HepG2 (cell line): ENCODE results near the gene HSD3B7. TPM values are rescaled to one million over a fixed set of nuclear protein-coding genes. Genes with fewer than 3 reads are reported as not detected.

Experiments
- AHDC1 ChIP-seq: sonication (generic); formaldehyde crosslinking; IDR thresholded peaks from 2 replicates; pipeline ENCODE4 v1.5.1; 2020; ENCODE audit warnings: mild to moderate bottlenecking, missing genetic modification reagents, borderline replicate concordance
- FUBP1 ChIP-seq: sonication (generic); formaldehyde crosslinking; IDR thresholded peaks from 2 replicates; pipeline ENCODE4 v1.5.1; 2020; ENCODE audit warnings: missing genetic modification reagents, mild to moderate bottlenecking, borderline replicate concordance
- MLXIP ChIP-seq: sonication (generic); formaldehyde crosslinking; IDR thresholded peaks from 2 replicates; pipeline ENCODE4 v1.9.0; 2021; ENCODE audit warnings: missing genetic modification reagents, borderline replicate concordance
- NFIB ChIP-seq: sonication (generic); formaldehyde crosslinking; IDR thresholded peaks from 2 replicates; pipeline ENCODE4 v1.9.0; 2021; ENCODE audit warnings: missing genetic modification reagents, mild to moderate bottlenecking, borderline replicate concordance
- NFKBIZ ChIP-seq: IDR thresholded peaks from 2 replicates; pipeline ENCODE4 v1.6.1; 2018; ENCODE audit warnings: missing genetic modification reagents, missing compliant biosample characterization
- SNAPC5 ChIP-seq: sonication (generic); formaldehyde crosslinking; IDR thresholded peaks from 2 replicates; pipeline ENCODE4 v1.8.1; 2023; ENCODE audit warnings: mild to moderate bottlenecking, missing genetic modification reagents, borderline replicate concordance
- TP53 ChIP-seq: sonication (generic); formaldehyde crosslinking; conservative IDR thresholded peaks from 2 replicates; pipeline ENCODE4 v1.4.0; 2020; ENCODE audit warnings: missing genetic modification reagents
- XRCC5 ChIP-seq: fragments of 200-400 bp; formaldehyde crosslinking; optimal IDR thresholded peaks from 2 replicates; pipeline ENCODE3; 2017; ENCODE audit warnings: mild to moderate bottlenecking, low read length
- YEATS4 ChIP-seq: sonication (generic); formaldehyde crosslinking; IDR thresholded peaks from 2 replicates; pipeline ENCODE4 v1.4.0; 2020; ENCODE audit warnings: missing genetic modification reagents, borderline replicate concordance
- ZNF343 ChIP-seq: sonication (generic); formaldehyde crosslinking; IDR thresholded peaks from 2 replicates; pipeline ENCODE4 v1.4.0; 2020; ENCODE audit warnings: mild to moderate bottlenecking, missing genetic modification reagents
- ZNF841 ChIP-seq: sonication (generic); formaldehyde crosslinking; IDR thresholded peaks from 2 replicates; pipeline ENCODE4 v1.8.1; 2023; ENCODE audit warnings: missing genetic modification reagents, borderline replicate concordance
- polyA plus RNA-seq, 8 experiments: library from polyadenylated mRNA; depleted of rRNA in 3 of 8; stranded (reverse) in 7 of 8; unstranded in 1 of 8; fragments of >200 nt; fragmentation: Illumina TruSeq in 4 of 8; extraction: Trizol in 4 of 8; gene quantifications; 2 replicates each; pipeline versions ENCODE4 v1.2.1 to v1.2.3, GENCODE V29; 2011 to 2016; ENCODE audit warnings: low read depth in 4 of 8, missing spikeins in 1 of 8, mixed read lengths in 1 of 8; ENCODE audit not compliant: insufficient read depth in 1 of 8
- total RNA-seq, 5 experiments: library from RNA; depleted of rRNA; stranded (reverse); fragments of >200 nt; fragmentation: Illumina TruSeq; extraction: Trizol; gene quantifications; 2 replicates each; pipeline ENCODE4 v1.2.3, GENCODE V29; 2016; ENCODE audit warnings: low read depth in 1 of 5
- TF ChIP-seq, protein P1 (sequence below): sonication (generic); formaldehyde crosslinking; IDR thresholded peaks from 2 replicates; pipeline ENCODE4 v1.4.0; 2020; ENCODE audit warnings: mild to moderate bottlenecking, missing genetic modification reagents

HSD3B7 gene
- total and polyA plus RNA-seq, 2 of the 13 experiments (the other 11 are each of a cell fraction or from before 2014, with no cell fraction given), result 32.9 to 69.7 TPM

DNA sequence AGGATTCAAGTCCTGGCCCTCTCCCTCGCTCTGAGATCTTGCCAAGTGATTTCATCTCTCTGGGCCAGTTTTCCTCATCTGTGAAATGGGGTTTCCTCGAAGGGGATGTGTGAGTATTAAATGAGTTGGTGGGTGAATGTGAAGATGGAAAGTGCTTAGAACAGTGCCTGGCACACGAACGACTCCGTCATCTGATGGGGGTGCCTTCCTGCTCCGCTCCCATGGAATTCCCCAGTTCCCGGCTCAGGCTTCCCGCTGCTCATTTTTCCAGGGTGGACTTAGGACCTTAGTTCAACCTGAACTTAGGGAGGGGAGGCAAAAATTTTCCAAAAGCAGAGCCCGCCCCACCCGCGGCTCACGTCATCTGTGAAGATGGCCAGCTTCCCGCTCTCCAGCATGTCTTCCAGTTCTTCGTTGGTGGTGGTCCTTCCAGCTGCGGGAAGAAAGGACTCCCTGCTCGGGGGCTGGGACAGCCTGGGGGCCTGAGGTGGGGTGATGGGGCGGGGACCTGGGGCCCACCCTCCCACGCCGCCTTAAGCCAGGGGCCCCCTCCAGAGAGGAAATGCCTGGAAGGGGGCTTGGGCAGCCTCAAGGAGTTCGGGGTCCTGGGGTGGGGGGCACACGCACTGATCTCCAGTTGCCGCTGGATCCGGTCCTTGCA is 11.4 kb downstream of the HSD3B7 start (continued):
- TF ChIP-seq MLXIP (no peak), NFIB (no peak), ZNF841 (CRISPR knock-in tag) (no peak), FUBP1 (CRISPR knock-in tag) (no peak), SNAPC5 (CRISPR knock-in tag) (0 out of 2 replicates have a peak, but pooled peaks have one; percentile 64), ZNF343 (CRISPR knock-in tag) (peak; percentile 8; the same call in 1 of the 2 replicates), NFKBIZ (no peak), YEATS4 (CRISPR knock-in tag) (no peak; the same call in 1 of the 2 replicates), TP53 (no peak), AHDC1 (peak; percentile 56; the same call in 1 of the 2 replicates), XRCC5 (peak; percentile 76)
- TF ChIP-seq, protein P1, sequence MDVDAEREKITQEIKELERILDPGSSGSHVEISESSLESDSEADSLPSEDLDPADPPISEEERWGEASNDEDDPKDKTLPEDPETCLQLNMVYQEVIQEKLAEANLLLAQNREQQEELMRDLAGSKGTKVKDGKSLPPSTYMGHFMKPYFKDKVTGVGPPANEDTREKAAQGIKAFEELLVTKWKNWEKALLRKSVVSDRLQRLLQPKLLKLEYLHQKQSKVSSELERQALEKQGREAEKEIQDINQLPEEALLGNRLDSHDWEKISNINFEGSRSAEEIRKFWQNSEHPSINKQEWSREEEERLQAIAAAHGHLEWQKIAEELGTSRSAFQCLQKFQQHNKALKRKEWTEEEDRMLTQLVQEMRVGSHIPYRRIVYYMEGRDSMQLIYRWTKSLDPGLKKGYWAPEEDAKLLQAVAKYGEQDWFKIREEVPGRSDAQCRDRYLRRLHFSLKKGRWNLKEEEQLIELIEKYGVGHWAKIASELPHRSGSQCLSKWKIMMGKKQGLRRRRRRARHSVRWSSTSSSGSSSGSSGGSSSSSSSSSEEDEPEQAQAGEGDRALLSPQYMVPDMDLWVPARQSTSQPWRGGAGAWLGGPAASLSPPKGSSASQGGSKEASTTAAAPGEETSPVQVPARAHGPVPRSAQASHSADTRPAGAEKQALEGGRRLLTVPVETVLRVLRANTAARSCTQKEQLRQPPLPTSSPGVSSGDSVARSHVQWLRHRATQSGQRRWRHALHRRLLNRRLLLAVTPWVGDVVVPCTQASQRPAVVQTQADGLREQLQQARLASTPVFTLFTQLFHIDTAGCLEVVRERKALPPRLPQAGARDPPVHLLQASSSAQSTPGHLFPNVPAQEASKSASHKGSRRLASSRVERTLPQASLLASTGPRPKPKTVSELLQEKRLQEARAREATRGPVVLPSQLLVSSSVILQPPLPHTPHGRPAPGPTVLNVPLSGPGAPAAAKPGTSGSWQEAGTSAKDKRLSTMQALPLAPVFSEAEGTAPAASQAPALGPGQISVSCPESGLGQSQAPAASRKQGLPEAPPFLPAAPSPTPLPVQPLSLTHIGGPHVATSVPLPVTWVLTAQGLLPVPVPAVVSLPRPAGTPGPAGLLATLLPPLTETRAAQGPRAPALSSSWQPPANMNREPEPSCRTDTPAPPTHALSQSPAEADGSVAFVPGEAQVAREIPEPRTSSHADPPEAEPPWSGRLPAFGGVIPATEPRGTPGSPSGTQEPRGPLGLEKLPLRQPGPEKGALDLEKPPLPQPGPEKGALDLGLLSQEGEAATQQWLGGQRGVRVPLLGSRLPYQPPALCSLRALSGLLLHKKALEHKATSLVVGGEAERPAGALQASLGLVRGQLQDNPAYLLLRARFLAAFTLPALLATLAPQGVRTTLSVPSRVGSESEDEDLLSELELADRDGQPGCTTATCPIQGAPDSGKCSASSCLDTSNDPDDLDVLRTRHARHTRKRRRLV (CRISPR knock-in tag), result no peak
